Measurements from ENCODE around the gene NET1.

The NET1 gene

DNA sequence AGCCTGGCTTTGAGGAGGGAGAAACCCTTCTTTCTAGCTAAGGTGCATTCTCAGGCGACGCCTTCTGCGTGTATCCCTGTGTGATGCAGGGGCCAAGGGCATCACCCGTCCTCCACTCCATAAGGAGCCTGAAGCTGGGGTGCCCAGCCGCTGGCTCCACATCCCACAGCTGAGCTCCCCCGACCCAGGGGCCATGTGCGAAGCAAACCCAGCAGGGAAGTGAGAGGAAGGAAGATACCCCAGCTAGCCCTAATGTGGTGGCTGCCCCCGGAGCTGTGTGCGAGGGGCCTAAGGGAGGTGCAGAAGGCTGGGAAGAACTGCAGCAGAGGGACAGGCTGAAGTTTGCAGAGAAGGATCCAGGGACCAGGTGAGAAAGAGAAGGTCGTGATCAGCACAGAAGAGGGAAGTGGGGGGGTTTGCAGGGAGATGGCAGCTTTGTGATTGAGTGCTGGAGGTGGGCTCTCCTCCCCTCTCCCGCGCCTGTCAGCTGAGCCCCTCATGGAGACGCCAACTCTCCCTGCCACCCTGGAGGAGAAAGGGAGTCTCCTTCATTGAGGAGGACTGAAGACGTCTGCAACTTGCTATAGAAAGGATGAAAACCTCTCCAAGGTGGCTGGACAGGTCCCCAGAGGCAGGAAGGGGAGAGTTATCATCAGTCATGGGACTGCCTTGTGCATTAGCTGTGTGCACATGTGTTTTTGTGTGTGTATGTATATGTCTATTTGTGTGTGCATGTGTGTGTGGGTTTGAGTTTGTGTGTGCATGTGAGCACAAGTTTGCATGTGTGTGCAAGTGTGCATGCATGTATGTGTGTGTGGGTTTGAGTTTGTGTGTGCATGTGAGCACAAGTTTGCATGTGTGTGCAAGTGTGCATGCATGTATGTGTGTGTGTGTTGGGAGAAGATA lies 90.5 kb downstream of the NET1 start:
- DNase-seq = no peak

DNA sequence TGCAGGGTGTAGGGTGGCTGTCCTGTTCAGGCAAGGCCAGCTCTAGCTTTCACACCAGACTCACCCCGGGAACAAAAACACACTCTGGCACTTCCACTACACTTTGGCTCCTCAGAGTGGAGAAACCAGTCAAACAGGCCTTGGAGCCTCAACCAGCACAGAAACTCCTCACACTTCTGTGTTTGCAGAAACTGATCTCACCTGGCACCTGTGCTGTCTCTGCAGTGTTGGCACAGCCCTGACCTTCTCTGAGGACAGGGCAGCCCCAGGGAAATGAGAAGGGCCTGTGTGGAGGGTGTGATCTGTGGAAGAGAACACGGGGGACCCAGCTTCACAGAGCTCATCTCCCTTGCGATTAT lies 91.1 kb downstream of the NET1 start:
- no peak for DNase-seq

DNA sequence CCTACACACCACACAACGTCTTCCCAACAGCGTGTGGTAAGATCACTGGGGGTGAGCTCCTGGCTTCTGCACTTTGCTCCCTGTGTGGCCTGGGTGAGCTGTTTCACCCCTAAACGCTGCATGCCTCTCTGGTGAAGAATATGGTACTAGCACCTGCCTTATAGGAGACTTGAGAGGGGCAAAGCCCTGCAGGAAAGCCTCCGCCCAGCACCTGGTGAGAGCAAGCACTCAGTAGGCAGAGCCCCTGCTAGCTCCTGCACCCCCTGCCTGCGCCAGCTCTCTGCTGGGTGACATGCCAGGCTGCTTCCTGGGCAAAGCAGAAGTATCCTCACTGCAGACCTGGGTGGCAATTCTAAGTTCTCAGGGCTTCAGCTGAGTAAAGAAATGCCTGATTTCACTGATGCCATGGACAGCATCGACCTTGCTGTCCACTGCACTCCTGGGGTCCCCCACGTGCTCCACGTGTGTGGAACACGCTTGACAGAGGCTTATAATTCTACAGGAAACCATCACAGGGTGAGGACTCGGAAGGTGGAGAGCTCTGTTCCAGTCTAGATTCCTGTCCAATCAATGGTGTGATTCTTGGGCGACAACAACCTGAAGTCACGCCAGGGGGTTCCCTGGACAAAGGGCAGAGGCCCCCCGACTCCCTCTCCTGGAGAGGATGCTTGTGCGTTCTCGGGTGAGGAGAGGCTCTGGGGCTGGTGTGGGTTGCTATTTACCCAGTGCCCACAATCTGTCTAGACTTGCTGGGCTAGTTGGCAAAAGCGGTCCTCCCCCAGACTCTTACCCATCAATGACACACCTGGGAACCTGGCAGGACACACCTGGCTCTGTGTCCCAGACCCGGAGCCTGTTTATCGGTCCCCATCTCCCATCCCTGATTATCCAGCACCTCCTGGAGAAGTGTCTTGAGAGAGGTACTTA lies 92.1 kb downstream of the NET1 start:
- no peak for DNase-seq

DNA sequence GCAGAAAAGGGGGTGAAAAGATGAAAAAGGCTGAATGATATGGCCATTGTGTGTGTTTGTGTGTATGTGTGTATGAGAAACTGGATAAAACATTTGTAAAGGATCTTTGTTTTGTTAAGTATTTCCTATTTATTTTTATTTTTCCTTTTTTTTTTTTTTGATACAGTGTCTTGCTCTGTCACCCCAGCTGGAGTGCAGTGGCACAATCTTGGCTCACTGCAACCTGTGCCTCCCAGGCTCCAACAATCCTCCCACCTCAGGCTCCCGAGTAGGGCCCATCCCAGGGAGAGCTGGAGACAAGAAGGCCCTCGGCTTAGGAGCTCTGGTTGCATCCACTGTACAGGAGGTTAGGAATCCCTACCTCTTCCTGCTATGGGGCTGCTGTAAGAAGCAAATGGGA lies 93.9 kb downstream of the NET1 start:
- DNase-seq = no peak

DNA sequence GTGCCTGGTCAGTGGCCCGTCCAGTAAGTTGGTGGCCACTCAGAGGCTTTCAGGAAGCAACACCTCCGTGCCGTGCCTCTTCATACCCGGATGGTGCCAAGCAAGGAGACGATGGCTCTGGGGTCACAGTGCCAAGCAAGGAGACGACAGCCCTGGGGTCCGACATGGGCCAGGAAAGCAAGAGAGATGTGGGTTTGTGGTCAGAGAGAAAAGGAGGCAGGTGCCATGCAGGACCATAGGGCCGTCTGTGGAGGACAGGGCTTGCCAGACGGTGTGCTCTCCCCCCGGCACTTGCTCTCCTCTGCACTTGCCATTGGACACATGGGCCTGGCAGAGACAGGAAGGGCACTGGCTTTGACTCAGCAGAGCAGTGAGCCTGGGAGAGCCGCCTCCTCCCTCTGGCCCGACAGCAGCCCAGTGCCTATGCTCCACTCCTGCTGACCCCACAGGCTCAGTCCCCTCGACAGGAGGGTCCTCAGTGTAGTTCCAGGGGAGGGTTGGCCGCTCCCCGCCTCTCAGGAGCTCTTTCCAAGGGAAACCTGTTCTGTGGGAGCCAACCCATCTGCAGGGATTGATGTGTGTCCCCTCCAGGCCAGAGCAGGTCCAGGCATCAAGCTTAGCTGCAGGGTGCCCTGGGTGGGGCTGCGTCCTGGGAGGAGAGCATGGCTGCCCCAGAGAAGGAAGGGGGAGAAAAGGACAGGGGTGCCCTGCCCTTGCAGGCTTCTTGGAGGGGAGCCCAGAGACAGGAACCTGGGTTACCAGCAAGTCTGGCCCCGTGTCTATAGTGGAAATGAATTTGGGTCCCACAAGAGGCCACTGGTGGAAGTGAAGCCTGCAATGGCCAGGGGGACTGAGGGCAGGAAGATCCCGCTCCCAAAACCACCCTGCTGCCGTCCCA lies 94.6 kb downstream of the NET1 start:
- DNase-seq = no peak

DNA sequence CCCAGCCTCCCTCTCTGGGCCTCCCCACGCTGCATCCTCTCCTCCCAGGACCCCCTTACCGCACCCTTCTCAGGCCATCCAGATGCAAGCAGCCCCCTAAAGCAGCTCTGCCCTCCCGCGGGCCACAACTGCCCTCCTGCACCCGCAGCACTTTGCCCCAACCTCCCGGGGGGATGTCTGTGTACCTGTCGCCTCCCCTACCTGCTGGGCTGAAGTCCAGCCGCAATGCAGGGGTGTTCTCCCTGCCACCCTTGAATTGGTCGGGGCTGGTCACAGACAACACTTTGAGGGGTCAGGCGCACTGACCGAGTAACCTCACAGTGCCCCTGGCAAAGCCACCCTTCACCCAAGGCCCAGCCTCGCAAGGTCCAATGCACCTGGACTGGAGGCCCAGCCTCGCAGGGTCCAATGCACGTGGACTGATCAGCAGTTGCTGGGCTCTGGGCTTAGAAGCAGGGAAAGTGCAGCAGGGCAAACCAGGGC lies 95.3 kb downstream of the NET1 start:
- DNase-seq = no peak

DNA sequence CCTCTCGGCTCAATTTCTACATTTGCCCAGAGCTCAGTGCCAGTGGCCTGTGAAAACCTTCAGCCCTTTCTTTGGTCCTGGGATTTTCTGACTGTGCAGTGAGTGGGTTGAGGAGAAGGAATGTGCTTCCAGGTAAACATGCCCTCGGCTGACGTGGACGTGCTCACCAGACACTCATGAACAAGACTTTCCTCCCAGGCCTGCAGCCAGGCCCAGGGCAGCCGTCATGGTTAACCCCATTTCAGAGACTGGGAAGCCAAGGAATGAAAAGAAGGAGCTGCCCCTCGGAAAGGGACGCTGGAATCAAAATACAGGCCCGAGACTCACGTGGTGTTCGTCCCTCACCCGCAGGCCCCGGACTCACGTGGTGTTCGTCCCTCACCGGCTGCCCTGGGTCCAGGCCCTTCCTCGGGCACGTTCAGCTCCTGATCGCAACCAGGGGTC lies 95.8 kb downstream of the NET1 start:
- DNase-seq = no peak
